IPS DF 6.9 (cell line): ENCODE results near the gene CAMKMT.

Source experiments
- DNase-seq: peaks from one replicate; pipeline ENCODE4 v3.0.0-alpha.2; 2013; ENCODE audit warnings: low read depth, low spot score
- H3K27ac ChIP-seq: one replicate; pipeline ENCODE4 v1.5.1; 2013; ENCODE audit warnings: low read length, control low read depth
- H3K27me3 ChIP-seq: 2 replicates; pipeline ENCODE4 v1.6.1; 2013; ENCODE audit warnings: mild to moderate bottlenecking, low read length; ENCODE audit not compliant: control insufficient read depth, insufficient read depth
- H3K36me3 ChIP-seq: 2 replicates; pipeline ENCODE4 v1.6.1; 2013; ENCODE audit warnings: low read length; ENCODE audit not compliant: control insufficient read depth, insufficient read depth
- H3K4me1 ChIP-seq: 2 replicates; pipeline ENCODE4 v1.6.1; 2013; ENCODE audit warnings: low read length; ENCODE audit not compliant: control insufficient read depth, insufficient read depth
- H3K4me3 ChIP-seq: 2 replicates; pipeline ENCODE4 v1.5.1; 2013; ENCODE audit warnings: mild to moderate bottlenecking, low read length
- H3K9me3 ChIP-seq: 2 replicates; pipeline ENCODE4 v1.6.1; 2013; ENCODE audit warnings: low read length, inconsistent platforms; ENCODE audit not compliant: control insufficient read depth, insufficient read depth
- WGBS: extraction: QIAGEN DNeasy Blood & Tissue Kit; methylation state at CpG from one replicate; pipeline ENCODE4 v1.1.7; 2013; ENCODE audit warnings: mixed read lengths, missing lambda C conversion rate; ENCODE audit not compliant: insufficient read length, insufficient coverage; 5-methylcytosine and 5-hydroxymethylcytosine counted together

Gene CAMKMT

GRCh38 chr2:44614940-44615339 lies 253.2 kb downstream of the CAMKMT start:
- no CpG with 5 or more reads among the region's 2 CpGs for WGBS
- no peaks in the 10 kb centered on the region for H3K36me3 ChIP-seq
- no peaks in the 10 kb centered on the region for H3K27me3 ChIP-seq
- H3K4me1 ChIP-seq = no peaks in the 10 kb centered on the region; the same call in 1 of the 2 replicates
- H3K4me3 ChIP-seq = no peak overlapping the region
- no peak for DNase-seq
- H3K27ac ChIP-seq = no peak overlapping the region
- H3K9me3 ChIP-seq = no peaks in the 10 kb centered on the region

DNA sequence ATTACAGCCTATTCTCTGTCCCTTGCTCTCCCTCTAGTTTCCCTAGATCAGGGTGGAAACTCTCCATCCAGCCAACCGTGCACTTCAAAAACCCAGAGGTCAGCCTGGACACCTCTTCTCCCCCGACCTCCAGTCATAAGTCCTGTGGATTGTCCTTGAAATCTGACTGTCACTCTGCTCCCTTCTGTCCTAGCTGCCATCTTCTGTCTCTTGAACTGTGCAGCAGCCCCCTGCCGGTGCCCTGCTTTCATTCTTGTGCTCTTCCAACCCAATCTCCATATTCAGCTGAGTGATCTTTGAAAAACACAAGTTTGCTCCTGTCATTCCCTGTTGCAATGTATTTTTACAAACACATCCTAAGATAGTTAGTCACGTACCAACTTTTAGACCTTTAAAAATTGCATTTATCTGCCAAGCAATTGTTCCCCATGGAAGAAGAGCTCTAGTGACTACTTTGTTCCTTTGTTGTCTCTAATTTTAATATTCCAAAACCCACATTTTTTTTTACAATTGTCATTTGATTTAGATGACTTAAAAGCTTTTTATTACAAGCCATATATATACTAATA lies 254.3 kb downstream of the CAMKMT start:
- no peaks in the 10 kb centered on the region; the same call in 1 of the 2 replicates for H3K4me1 ChIP-seq
- no peak overlapping the region for H3K4me3 ChIP-seq
- H3K27ac ChIP-seq = no peak overlapping the region
- no peaks in the 10 kb centered on the region for H3K36me3 ChIP-seq
- no peak for DNase-seq
- H3K9me3 ChIP-seq = no peaks in the 10 kb centered on the region
- H3K27me3 ChIP-seq = no peaks in the 10 kb centered on the region
- no CpG with 5 or more reads among the region's 4 CpGs for WGBS

GRCh38 chr2:44616667-44617155 lies 255.0 kb downstream of the CAMKMT start:
- DNase-seq = no peak
- H3K36me3 ChIP-seq = no peaks in the 10 kb centered on the region
- H3K27ac ChIP-seq = no peak overlapping the region
- no peaks in the 10 kb centered on the region for H3K27me3 ChIP-seq
- no peaks in the 10 kb centered on the region; the same call in 1 of the 2 replicates for H3K4me1 ChIP-seq
- WGBS = no CpG with 5 or more reads among the region's 3 CpGs
- H3K9me3 ChIP-seq = no peaks in the 10 kb centered on the region
- H3K4me3 ChIP-seq = no peak overlapping the region

DNA sequence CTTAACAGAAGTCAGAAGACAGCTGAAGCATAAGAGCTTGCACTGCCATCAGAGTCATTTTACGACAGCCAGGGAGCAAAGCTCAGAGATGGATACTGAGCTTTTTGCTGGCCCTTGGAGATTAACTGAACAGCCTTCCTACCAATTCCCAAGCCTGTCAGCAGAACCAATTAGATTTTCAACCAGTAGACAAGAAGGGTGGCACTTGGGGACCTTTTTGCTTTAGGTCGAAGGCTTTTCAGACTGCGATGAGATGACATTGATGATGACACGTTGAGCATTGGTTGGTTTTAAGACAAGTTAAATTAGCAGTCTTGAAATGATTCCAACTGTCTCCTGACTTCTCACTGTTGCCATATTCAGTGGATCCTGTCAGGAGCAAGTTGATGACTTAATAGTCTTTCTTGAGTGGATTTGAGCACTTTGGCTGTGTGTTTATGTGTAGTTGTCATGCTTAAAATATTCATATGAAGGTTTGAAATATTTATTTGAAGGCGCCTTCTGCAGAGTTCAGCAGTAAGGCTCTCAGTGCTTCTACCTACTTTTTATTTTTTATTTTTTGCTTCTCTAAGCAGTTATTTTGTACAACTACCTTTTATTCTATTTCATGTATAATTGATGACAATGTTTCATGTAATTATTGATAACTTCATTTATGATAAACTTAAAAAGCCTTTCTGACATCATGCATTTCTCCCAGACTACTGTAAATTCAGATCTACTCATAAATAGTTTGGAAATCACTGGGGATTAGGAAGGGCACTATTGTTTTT lies 256.7 kb downstream of the CAMKMT start:
- H3K27ac ChIP-seq = no peak overlapping the region
- H3K27me3 ChIP-seq = no peaks in the 10 kb centered on the region
- no peaks in the 10 kb centered on the region for H3K36me3 ChIP-seq
- H3K9me3 ChIP-seq = no peaks in the 10 kb centered on the region
- H3K4me3 ChIP-seq = no peak overlapping the region
- WGBS = no CpG with 5 or more reads among the region's 5 CpGs
- H3K4me1 ChIP-seq = no peaks in the 10 kb centered on the region; the same call in 1 of the 2 replicates
- DNase-seq = no peak

- WGBS = 100% methylated on average over 2 of the region's 2 CpGs
- no peak overlapping the region for H3K27ac ChIP-seq
- H3K36me3 ChIP-seq = no peaks in the 10 kb centered on the region
- no peaks in the 10 kb centered on the region; the same call in 1 of the 2 replicates for H3K4me1 ChIP-seq
- DNase-seq = no peak
- H3K27me3 ChIP-seq = no peaks in the 10 kb centered on the region
- H3K9me3 ChIP-seq = no peaks in the 10 kb centered on the region
- H3K4me3 ChIP-seq = no peak overlapping the region
These were observed 258.6 kb downstream of the CAMKMT start for GRCh38 chr2:44620189-44620990.

DNA sequence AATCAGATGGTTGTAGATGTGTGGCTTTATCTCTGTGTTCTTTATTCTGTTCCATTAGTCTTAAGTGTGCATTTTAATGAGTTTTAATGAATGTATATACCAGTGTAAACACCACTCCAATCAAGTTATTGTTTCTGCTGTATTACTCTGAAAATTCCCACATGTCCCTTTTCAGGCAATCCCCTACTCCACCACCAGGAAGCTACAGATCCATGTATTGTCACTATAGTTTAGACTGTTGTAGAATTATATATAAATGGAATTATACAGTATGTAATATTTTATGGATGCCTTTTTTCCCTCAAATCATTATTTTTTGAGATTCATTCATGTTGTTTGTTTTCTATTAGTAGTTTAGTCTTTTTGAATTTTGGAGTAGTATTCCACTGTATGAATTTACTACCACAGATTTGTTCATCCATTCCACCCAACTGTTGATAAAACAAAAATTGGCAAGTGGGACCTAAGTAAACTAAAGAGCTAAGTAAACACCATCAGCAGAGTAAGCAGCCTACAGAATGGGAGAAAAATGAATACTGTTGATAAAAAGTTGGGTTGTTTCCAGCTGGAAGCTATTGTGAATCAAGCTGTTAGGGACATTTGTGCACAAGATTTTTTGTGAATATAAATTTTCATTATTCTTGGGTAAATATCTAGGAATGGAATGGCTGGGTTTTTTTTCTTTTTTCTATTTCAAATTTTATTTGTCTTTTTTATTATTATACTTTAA lies 262.0 kb downstream of the CAMKMT start:
- Histone ChIP-seq H3K9me3 (no peaks in the 10 kb centered on the region), H3K27ac (no peak overlapping the region), H3K4me1 (no peaks in the 10 kb centered on the region), H3K27me3 (no peaks in the 10 kb centered on the region), H3K4me3 (no peak overlapping the region), H3K36me3 (no peaks in the 10 kb centered on the region)
- no peak for DNase-seq

GRCh38 chr2:44628297-44628696 lies 266.6 kb downstream of the CAMKMT start:
- Histone ChIP-seq H3K36me3 (no peaks in the 10 kb centered on the region), H3K4me3 (no peak overlapping the region), H3K27me3 (no peaks in the 10 kb centered on the region), H3K27ac (no peak overlapping the region), H3K4me1 (no peaks in the 10 kb centered on the region), H3K9me3 (no peaks in the 10 kb centered on the region)
- DNase-seq = no peak
- no CpG with 5 or more reads among the region's 1 CpG for WGBS

DNA sequence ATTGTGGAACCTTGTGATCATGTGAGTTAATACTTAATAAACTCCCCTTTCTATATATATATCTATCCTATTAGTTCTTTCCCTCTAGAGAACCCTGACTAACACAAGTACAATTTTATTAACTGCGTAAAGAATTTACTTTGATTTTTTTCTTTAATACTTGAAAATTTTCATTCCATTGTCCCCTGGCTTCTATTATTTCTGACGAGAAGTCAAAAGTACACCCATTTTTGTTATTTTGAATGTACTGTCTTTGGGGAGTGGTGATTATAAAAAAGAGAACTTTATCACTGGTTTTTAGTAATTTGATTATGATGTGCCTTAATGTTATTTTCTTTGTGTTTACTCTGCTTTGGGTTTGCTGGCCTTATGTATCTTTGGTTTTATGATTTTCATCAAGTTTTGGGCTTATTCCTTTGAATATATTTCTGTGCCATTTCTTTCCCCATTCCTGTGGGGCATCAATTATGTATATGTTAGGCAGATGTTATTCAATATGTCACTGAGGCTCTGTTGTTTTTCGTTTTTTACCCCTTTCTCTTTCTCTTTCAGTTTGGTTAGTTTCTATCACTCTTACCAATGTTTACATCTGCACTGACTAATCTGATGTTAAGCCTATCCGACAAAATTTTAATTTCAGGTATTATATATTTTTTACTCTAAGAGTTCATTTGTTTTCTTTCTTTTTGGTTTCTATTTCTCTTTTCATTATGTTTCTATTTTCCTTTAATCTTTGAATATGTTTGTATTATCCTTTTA lies 271.4 kb downstream of the CAMKMT start:
- Histone ChIP-seq H3K9me3 (no peaks in the 10 kb centered on the region), H3K36me3 (no peaks in the 10 kb centered on the region), H3K27ac (no peak overlapping the region), H3K27me3 (no peaks in the 10 kb centered on the region), H3K4me1 (peaks cover 2% of the 10 kb centered on the region; the same call in 1 of the 2 replicates), H3K4me3 (no peak overlapping the region)
- DNase-seq = no peak
- WGBS = no CpG with 5 or more reads among the region's 4 CpGs

DNA sequence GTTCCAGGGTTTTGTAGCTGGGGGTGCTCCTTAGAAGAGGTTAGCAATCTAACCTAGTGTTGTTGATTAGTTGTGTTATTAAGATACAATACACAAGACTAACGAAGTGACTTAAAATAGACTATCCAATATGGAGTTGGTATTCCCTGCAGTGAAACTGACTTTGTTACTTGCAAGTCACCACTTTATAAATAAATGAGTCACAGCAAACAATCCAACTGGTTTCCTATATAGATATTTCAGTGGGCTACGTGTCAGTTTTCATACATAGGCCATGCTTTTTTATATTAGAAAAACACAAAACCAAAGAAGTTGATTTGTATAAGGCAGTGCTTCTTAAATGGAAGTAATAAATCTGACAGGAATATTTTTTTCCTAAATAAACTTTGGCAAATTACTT lies 274.0 kb downstream of the CAMKMT start:
- WGBS = no CpG with 5 or more reads among the region's 2 CpGs

More for the DNA sequence above, 274.0 kb downstream of the CAMKMT start:
- Histone ChIP-seq H3K27ac (no peak overlapping the region), H3K4me3 (no peak overlapping the region), H3K36me3 (no peaks in the 10 kb centered on the region), H3K27me3 (no peaks in the 10 kb centered on the region), H3K4me1 (peaks cover 2% of the 10 kb centered on the region; the same call in 1 of the 2 replicates), H3K9me3 (no peaks in the 10 kb centered on the region)
- DNase-seq = no peak
